Breast epithelium (tissue), 4 donors: ENCODE data around the gene OR14C36. TPM values are rescaled to one million over a fixed set of nuclear protein-coding genes. Genes with fewer than 3 reads are reported as not detected.

Experiments used
- DNase-seq, 2 donors: peaks; one replicate each; pipeline ENCODE4 v3.0.0-alpha.2; 2019; ENCODE audit warnings: low spot score in 2 of 2
- H3K27ac ChIP-seq, 2 donors: fragments of 200-600 bp; sonication (generic) in 1 of 2; one replicate each; pipeline ENCODE4 v1.5.1; 2016 to 2019; ENCODE audit warnings: mild to moderate bottlenecking in 1 of 2
- H3K27me3 ChIP-seq, 2 donors: fragments of 200-600 bp; sonication (generic) in 1 of 2; one replicate each; pipeline versions ENCODE4 v1.5.1 to v1.6.0; 2017 to 2019; ENCODE audit warnings: control low read depth in 1 of 2, mild to moderate bottlenecking in 1 of 2
- H3K36me3 ChIP-seq: fragments of 200-600 bp; one replicate; pipeline ENCODE4 v1.5.1; 2019
- H3K4me1 ChIP-seq, 2 donors: fragments of 200-600 bp; sonication (generic); one replicate each; pipeline ENCODE4 v1.5.1; 2016 to 2019; ENCODE audit warnings: control low read depth in 1 of 2
- H3K4me3 ChIP-seq, 3 donors: fragments of 200-600 bp; sonication (generic); 1 replicate in 2 of 3; 2 replicates in 1 of 3; pipeline ENCODE4 v1.5.1; 2016 to 2019; ENCODE audit warnings: mild to moderate bottlenecking in 3 of 3, moderate library complexity in 2 of 3
- H3K9me3 ChIP-seq, 2 donors: fragments of 200-600 bp; sonication (generic) in 1 of 2; one replicate each; pipeline ENCODE4 v1.5.1; 2016 to 2019; ENCODE audit warnings: control low read depth in 1 of 2
- CTCF ChIP-seq, 3 donors: fragments of 450-650 bp; IDR thresholded peaks; one replicate each; pipeline ENCODE4 v1.5.1; 2016 to 2017; ENCODE audit warnings: antibody characterized with exemption in 3 of 3, mild to moderate bottlenecking in 3 of 3, moderate library complexity in 3 of 3
- POLR2A ChIP-seq: fragments of 450-650 bp; IDR thresholded peaks from one replicate; pipeline ENCODE4 v1.6.1; 2016; ENCODE audit warnings: antibody characterized with exemption, mild to moderate bottlenecking, moderate library complexity
- POLR2AphosphoS5 ChIP-seq, 3 donors: sonication (generic); formaldehyde crosslinking; IDR thresholded peaks; one replicate each; pipeline ENCODE4 v1.6.1; 2017; ENCODE audit warnings: antibody characterized with exemption in 3 of 3
- intact Hi-C: fragments of 100-400 bp; cut with DNase I; formaldehyde crosslinking; loops from one replicate; pipeline ENCODE4 v1.15.1; 2023; ENCODE audit warnings: low total_unique reads
- total RNA-seq, 3 donors: library from RNA; depleted of rRNA; stranded (reverse); fragments of >200 nt; gene quantifications; one replicate each; pipeline ENCODE4 v1.1.0, GENCODE V29; 2016

OR14C36 gene
- total RNA-seq, 3 donors from 2014 or later: not detected

DNA sequence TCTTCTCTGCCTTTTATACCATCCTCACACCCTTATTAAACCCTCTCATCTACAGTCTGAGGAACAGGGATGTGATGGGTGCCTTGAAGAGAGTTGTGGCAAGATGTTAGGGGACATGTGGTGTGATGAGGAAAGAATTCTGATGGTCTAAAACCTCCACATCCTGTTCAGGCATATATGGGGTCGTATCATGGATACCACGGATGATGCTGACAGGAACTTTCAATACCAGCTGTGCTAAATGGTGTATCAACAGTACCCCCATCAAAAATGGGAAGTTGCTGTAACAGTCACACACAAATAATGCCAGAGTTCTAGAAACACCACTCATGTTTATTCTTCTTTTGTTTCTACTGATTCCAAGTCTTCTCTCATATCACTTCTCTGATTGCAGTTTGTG, 39.9 kb downstream of the OR14C36 start:
- no peak for TF ChIP-seq CTCF (IDR thresholded peaks at IDR 0.05)
- no peak for TF ChIP-seq POLR2AphosphoS5 (IDR thresholded peaks at IDR 0.05)
- no peak for TF ChIP-seq POLR2A
- H3K27ac ChIP-seq: no peak overlapping the region
- H3K36me3 ChIP-seq: no peaks in the 10 kb centered on the region
- H3K9me3 ChIP-seq: no peaks in the 10 kb centered on the region
- no peaks in the 10 kb centered on the region for H3K4me1 ChIP-seq
- no peak overlapping the region for H3K4me3 ChIP-seq
- DNase-seq: no peak
- H3K27me3 ChIP-seq: no peaks in the 10 kb centered on the region
- intact Hi-C loops: no loop called here

- DNase-seq: no peak
- no peaks in the 10 kb centered on the region for H3K9me3 ChIP-seq
- H3K27ac ChIP-seq: no peak overlapping the region
These were observed 44.5 kb downstream of the OR14C36 start for GRCh38 chr1:248393050-248393449.

More at GRCh38 chr1:248393050-248393449, 44.5 kb downstream of the OR14C36 start:
- Histone ChIP-seq H3K4me3 (no peak overlapping the region), H3K27me3 (no peaks in the 10 kb centered on the region), H3K36me3 (no peaks in the 10 kb centered on the region), H3K4me1 (no peaks in the 10 kb centered on the region)
- no peak for TF ChIP-seq CTCF (IDR thresholded peaks at IDR 0.05)
- TF ChIP-seq POLR2A: no peak
- no peak for TF ChIP-seq POLR2AphosphoS5 (IDR thresholded peaks at IDR 0.05)
- intact Hi-C loops: no loop called here

Other genes starting within 250 kb of the OR14C36 start
- not detected for gene OR2M5, start 203.6 kb upstream of the OR14C36 start, total RNA-seq
- gene OR2M2, start 174.0 kb upstream of the OR14C36 start, total RNA-seq: not detected
- under 1 TPM in 2 of 3 donors, not detected in 1; under 0.01 to 0.29 TPM for gene OR2M3, start 151.5 kb upstream of the OR14C36 start, total RNA-seq
- gene OR2M4, start 117.4 kb upstream of the OR14C36 start, total RNA-seq: under 1 TPM in 2 of 3 donors, not detected in 1; under 0.01 to 0.29 TPM
- not detected for gene OR2T33, start 70.8 kb upstream of the OR14C36 start, total RNA-seq
- gene OR2T12, start 45.4 kb upstream of the OR14C36 start, total RNA-seq: not detected
- gene OR2M7, start 24.2 kb upstream of the OR14C36 start, total RNA-seq: not detected
- gene OR2T4, start 12.9 kb downstream of the OR14C36 start, total RNA-seq: not detected
- gene OR2T6, start 27.0 kb downstream of the OR14C36 start, total RNA-seq: not detected
- not detected for gene OR2T1, start 54.3 kb downstream of the OR14C36 start, total RNA-seq
- gene OR2T2, start 96.9 kb downstream of the OR14C36 start, total RNA-seq: not detected
- gene OR2T3, start 124.6 kb downstream of the OR14C36 start, total RNA-seq: not detected
- gene OR2T5, start 139.8 kb downstream of the OR14C36 start, total RNA-seq: not detected
- not detected for gene OR2G6, start 159.3 kb downstream of the OR14C36 start, total RNA-seq
- gene OR2T29, start 214.0 kb downstream of the OR14C36 start, total RNA-seq: not detected
- gene OR2T34, start 226.0 kb downstream of the OR14C36 start, total RNA-seq: not detected
- gene OR2T10, start 248.9 kb downstream of the OR14C36 start, total RNA-seq: not detected